Epithelial cell of esophagus (primary cell): ENCODE results near the gene SLC38A11.
"Not testable (repeated sequence)": the region's sequence is repeated elsewhere in the genome, so short reads cannot be mapped to it uniquely, and the experiment has no call there.

Source experiments
- DNase-seq: peaks from one replicate; pipeline ENCODE4 v3.0.0; 2010; ENCODE audit warnings: low read depth
- H3K4me3 ChIP-seq: 2 replicates; pipeline ENCODE4 v1.5.1; 2011; ENCODE audit warnings: mild to moderate bottlenecking, low read length, control low read depth
- TF ChIP-seq, protein P1 (sequence below): IDR thresholded peaks from 2 replicates; pipeline ENCODE4 v1.5.1; 2011; ENCODE audit warnings: low read depth, mild to moderate bottlenecking, low read length, control low read depth, inconsistent platforms; ENCODE audit not compliant: insufficient read depth; ENCODE audit errors: missing control alignments

The SLC38A11 gene

DNA sequence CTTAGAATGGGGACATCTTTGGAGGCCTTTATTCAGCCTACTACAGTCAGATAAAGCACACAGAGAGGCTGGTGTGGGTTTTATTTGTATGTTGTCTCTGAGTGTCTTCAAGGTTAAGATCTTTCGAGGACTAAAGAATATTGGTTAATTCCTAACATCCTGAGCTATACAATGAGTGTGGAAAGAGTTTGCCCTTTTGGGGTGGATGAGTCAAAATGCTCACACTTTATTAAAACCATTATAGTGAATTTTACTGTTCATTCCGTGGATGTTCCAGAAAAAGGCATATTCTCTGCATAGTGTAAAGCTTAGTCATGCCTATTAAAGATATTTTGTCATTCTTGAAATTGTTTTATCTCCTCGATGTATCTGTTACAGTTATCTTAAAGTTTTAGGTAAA lies 29.1 kb upstream of the SLC38A11 start:
- DNase-seq: no peak
- TF ChIP-seq, protein P1, sequence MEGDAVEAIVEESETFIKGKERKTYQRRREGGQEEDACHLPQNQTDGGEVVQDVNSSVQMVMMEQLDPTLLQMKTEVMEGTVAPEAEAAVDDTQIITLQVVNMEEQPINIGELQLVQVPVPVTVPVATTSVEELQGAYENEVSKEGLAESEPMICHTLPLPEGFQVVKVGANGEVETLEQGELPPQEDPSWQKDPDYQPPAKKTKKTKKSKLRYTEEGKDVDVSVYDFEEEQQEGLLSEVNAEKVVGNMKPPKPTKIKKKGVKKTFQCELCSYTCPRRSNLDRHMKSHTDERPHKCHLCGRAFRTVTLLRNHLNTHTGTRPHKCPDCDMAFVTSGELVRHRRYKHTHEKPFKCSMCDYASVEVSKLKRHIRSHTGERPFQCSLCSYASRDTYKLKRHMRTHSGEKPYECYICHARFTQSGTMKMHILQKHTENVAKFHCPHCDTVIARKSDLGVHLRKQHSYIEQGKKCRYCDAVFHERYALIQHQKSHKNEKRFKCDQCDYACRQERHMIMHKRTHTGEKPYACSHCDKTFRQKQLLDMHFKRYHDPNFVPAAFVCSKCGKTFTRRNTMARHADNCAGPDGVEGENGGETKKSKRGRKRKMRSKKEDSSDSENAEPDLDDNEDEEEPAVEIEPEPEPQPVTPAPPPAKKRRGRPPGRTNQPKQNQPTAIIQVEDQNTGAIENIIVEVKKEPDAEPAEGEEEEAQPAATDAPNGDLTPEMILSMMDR: no peak
- no peak overlapping the region for H3K4me3 ChIP-seq

DNA sequence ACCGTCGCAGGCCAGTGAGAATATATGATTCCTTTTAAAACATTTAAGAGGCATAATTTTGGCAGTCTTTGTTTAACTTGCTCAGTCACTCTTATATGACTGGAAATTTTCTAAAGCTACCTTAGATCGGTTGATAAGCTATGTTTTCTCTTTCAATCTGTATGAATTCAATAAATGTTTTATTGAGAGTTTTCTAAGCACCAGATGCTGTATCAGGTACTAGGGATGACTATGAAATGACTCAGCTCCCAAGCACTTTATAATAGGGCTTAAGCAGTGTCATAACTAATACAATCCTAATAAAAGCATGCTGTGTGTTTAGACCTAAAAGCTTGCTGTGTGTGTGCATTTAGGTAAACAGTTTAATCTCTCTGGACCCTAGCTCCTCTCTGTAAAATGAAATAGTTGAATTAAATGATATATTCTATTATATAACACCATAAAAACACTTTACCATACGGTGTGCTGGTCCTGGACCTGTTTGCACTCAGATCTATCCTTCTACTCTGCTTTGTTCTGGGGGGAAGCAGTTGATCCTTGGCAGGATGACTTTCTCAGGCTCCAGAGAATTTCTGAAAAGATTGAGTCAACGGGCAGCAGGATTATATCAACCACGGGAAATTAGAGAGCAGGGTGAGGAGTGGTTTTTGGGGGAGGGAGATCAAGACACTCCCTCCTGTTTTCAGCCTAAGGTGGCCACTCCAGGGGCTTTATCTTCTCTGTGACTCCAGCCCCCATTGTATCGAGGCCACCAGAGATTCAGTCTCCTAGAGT lies 26.1 kb upstream of the SLC38A11 start:
- H3K4me3 ChIP-seq: no peak overlapping the region
- TF ChIP-seq, protein P1: no peak
- peak; percentile 57 for DNase-seq

DNA sequence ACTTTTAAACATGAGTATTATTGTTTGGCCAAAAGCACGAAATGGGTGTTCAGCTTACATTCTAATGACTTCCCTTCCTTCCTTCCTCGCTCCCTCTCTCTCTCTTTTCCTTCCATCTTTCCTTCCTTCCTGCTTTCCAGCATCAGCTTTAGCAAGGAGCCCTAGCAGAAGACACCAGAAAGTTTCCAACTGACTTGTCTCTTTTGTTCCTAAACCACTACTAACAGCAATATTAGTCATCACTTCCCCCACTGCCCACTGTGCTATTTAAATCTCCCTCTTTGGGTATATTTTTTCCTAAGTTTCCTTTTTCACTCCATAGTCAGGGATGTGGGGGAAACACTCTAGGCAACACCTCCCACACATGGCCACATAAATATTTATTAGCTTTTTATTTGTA lies 25.4 kb upstream of the SLC38A11 start:
- DNase-seq, H3K4me3 ChIP-seq: not testable (repeated sequence)

DNA sequence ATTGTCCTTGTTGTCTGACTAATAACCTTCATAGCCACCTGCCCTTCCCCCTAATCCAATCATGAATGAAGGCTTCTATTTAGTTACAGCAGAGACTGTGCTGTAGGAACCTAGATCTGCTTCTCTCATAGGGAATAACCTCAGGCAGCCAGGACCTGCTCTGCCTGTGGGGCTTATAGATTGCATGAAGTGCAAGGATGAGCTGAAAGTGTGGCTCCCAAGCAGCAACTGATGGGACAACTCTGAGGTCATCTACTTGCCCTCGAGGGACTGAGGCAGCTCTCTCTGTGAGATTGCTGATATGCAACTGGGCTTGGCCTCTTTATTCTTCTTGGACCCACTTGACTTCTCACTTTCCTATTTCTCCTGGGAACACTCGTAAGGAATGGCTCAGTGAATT lies 23.8 kb upstream of the SLC38A11 start:
- no peak overlapping the region for H3K4me3 ChIP-seq
- TF ChIP-seq, protein P1: no peak
- no peak for DNase-seq

DNA sequence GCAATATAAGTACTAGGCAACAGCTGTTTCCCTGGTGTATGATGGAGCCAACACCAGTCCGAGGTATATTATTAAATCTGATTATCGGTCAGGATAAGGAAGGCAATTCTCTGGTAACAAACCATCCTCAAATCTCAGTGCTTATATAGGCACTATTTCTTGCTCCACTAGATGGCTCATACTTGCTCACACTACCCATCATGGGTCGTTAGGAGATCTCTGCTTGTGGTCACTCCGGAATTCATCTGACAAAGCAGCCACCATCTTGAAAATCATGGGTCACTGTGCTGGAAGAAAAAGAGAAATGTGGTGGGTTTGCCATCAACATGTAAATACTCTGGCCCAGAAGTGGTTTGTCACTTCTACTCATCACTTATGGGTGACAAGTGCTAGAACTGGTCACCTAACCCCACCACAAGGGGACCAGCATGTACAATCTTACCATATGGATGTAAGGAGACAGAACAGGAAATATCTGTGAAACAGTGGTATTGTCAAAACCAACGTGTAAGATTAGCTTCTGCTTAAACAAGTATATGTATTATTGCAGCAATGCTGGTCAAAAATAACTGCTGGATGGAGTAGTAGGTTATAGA lies 21.6 kb upstream of the SLC38A11 start:
- DNase-seq, H3K4me3 ChIP-seq: not testable (repeated sequence)

DNA sequence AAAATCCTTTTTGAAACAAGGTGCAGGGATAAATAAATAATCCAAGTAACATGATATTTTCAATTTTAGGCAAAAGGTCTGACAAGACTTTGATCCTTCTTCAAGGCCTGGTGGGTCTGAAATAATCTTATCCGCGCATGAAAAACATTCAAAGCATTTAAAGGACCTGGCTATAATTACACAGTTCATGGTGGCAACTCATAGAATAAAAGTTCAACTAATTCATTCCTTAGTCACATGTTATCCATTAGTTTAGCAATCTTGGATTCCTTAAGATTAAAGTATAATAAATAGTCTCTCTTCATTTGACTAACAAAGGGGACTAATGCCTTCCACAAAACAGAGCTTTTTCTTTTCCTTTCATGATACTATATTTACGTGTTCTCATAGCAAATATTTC lies 21.0 kb upstream of the SLC38A11 start:
- no peak for DNase-seq
- no peak overlapping the region for H3K4me3 ChIP-seq
- TF ChIP-seq, protein P1: no peak

DNA sequence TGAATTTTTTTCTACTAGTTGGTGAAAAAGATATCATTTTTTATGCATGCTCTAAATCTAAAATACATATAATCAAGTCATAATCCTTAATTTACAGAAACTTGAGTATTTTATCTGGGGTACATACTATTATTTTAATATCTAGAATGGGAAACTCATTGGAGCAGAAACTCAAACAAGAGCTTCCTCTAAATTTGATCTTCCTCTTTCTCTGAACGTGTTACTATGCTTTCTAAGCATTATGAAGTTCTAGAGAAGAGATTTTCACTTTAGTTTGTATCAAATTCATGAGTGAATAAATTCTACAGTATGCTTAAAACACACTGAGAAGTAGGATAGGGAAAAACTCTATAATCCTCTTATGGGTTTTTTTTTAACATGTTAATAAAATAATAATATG lies 20.6 kb upstream of the SLC38A11 start:
- no peak for DNase-seq
- H3K4me3 ChIP-seq: no peak overlapping the region
- TF ChIP-seq, protein P1: no peak

DNA sequence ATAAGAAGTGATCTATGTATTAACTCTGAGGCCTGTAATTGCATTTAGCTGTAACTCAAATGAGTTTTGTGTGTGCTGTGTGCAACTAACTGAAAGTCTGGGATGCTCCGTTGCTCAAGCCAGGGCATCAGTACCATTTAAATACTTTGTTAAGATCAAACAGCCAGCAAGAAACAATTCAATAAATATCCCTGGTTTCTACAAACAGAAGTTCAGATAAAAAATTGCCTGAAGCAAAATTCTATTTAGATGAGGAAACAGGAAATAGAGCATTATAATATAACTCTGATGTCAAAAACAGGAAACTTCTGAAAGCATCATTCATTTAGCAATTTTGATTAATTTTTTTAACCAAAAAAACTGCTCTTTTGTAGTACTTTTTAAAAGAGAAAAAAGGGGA lies 18.9 kb upstream of the SLC38A11 start:
- DNase-seq: peak; percentile 29
- H3K4me3 ChIP-seq: no peak overlapping the region
- TF ChIP-seq, protein P1: no peak
